H9 (cell line): ENCODE data around the gene TUG1. TPM values are rescaled to one million over a fixed set of nuclear protein-coding genes. Genes with fewer than 3 reads are reported as not detected.

ENCODE experiments used
- DNase-seq: peaks from one replicate; pipeline ENCODE4 v3.0.0-alpha.2; 2017
- H2AFZ ChIP-seq: one replicate; pipeline ENCODE4 v1.6.1; 2013; ENCODE audit warnings: mild to moderate bottlenecking, low read length, control low read depth, moderate library complexity
- H2AK5ac ChIP-seq: 2 replicates; pipeline ENCODE4 v1.6.1; 2013; ENCODE audit warnings: low read length, control low read depth, mixed read lengths; ENCODE audit not compliant: insufficient read length
- H2BK120ac ChIP-seq: one replicate; pipeline ENCODE4 v1.6.1; 2013; ENCODE audit warnings: low read depth, mild to moderate bottlenecking, low read length, control low read depth, inconsistent platforms; ENCODE audit not compliant: poor library complexity, severe bottlenecking
- H2BK12ac ChIP-seq: 2 replicates; pipeline ENCODE4 v1.6.1; 2013; ENCODE audit warnings: low read length, control low read depth, mixed read lengths, low read depth; ENCODE audit not compliant: insufficient read length
- H2BK15ac ChIP-seq: 2 replicates; pipeline ENCODE4 v1.6.1; 2013; ENCODE audit warnings: low read depth, low read length, control low read depth
- H2BK20ac ChIP-seq: one replicate; pipeline ENCODE4 v1.6.1; 2013; ENCODE audit warnings: low read depth, mild to moderate bottlenecking, low read length, control low read depth, inconsistent platforms; ENCODE audit not compliant: poor library complexity, severe bottlenecking
- H2BK5ac ChIP-seq: 2 replicates; pipeline ENCODE4 v1.6.1; 2013; ENCODE audit warnings: low read length, control low read depth, mixed read lengths; ENCODE audit not compliant: insufficient read length
- H3K14ac ChIP-seq: 2 replicates; pipeline ENCODE4 v1.6.1; 2013; ENCODE audit warnings: low read length, control low read depth; ENCODE audit not compliant: insufficient read depth
- H3K18ac ChIP-seq: 2 replicates; pipeline ENCODE4 v1.6.1; 2013; ENCODE audit warnings: low read depth, mild to moderate bottlenecking, mixed read lengths, low read length, control low read depth; ENCODE audit not compliant: insufficient read length
- H3K23ac ChIP-seq: 2 replicates; pipeline ENCODE4 v1.6.1; 2013; ENCODE audit warnings: low read length, control low read depth, mixed read lengths, low read depth; ENCODE audit not compliant: insufficient read length
- H3K23me2 ChIP-seq: 2 replicates; pipeline ENCODE4 v1.6.1; 2013; ENCODE audit warnings: low read depth, mild to moderate bottlenecking, mixed read lengths, low read length, control low read depth; ENCODE audit not compliant: insufficient read length, poor library complexity, severe bottlenecking
- H3K27ac ChIP-seq: 2 replicates; pipeline ENCODE4 v1.5.1; 2013; ENCODE audit warnings: low read length, control low read depth, mixed read lengths, low read depth; ENCODE audit not compliant: insufficient read length
- H3K27me3 ChIP-seq: 2 replicates; pipeline ENCODE4 v1.6.1; 2013; ENCODE audit warnings: low read length, control low read depth, inconsistent platforms; ENCODE audit not compliant: insufficient read depth
- H3K4ac ChIP-seq: 2 replicates; pipeline ENCODE4 v1.6.1; 2013; ENCODE audit warnings: low read depth, mild to moderate bottlenecking, control low read depth, inconsistent platforms, low read length, moderate library complexity
- H3K4me1 ChIP-seq: 2 replicates; pipeline ENCODE4 v1.6.1; 2013; ENCODE audit warnings: low read length, control low read depth, inconsistent platforms; ENCODE audit not compliant: insufficient read depth
- H3K4me2 ChIP-seq: 2 replicates; pipeline ENCODE4 v1.6.1; 2013; ENCODE audit warnings: low read length, control low read depth, mixed read lengths; ENCODE audit not compliant: insufficient read length, insufficient read depth
- H3K56ac ChIP-seq: 2 replicates; pipeline ENCODE4 v1.6.1; 2013; ENCODE audit warnings: low read depth, mild to moderate bottlenecking, mixed read lengths, low read length, control low read depth; ENCODE audit not compliant: insufficient read length
- H3K79me1 ChIP-seq: 2 replicates; pipeline ENCODE4 v1.6.1; 2013; ENCODE audit warnings: low read depth, mild to moderate bottlenecking, moderate library complexity, low read length, control low read depth, inconsistent platforms; ENCODE audit not compliant: insufficient read depth, poor library complexity, severe bottlenecking
- H3K79me2 ChIP-seq: 2 replicates; pipeline ENCODE4 v1.6.1; 2013; ENCODE audit warnings: low read length, control low read depth, inconsistent platforms; ENCODE audit not compliant: insufficient read depth
- H3K9ac ChIP-seq: 2 replicates; pipeline ENCODE4 v1.6.1; 2013; ENCODE audit warnings: low read length, control low read depth, mixed read lengths; ENCODE audit not compliant: insufficient read length; ENCODE audit errors: extremely low read depth
- H3K9me3 ChIP-seq: one replicate; pipeline ENCODE4 v1.6.1; 2013; ENCODE audit warnings: low read depth, low read length, inconsistent platforms; ENCODE audit not compliant: control insufficient read depth
- H3T11ph ChIP-seq: one replicate; pipeline ENCODE4 v1.6.1; 2013; ENCODE audit warnings: mild to moderate bottlenecking, low read length, control low read depth, inconsistent platforms
- H4K20me1 ChIP-seq: one replicate; pipeline ENCODE4 v1.6.1; 2013; ENCODE audit not compliant: control insufficient read depth, insufficient read length, insufficient read depth
- H4K5ac ChIP-seq: 2 replicates; pipeline ENCODE4 v1.6.1; 2013; ENCODE audit warnings: low read depth, mild to moderate bottlenecking, mixed read lengths, low read length, control low read depth; ENCODE audit not compliant: insufficient read length
- H4K8ac ChIP-seq: replicated peaks from 2 replicates; pipeline ENCODE4 v1.6.1; 2013; ENCODE audit warnings: low read length, control low read depth, mixed read lengths, low read depth; ENCODE audit not compliant: insufficient read length
- H4K91ac ChIP-seq: 2 replicates; pipeline ENCODE4 v1.6.1; 2013; ENCODE audit warnings: low read depth, mild to moderate bottlenecking, moderate library complexity, mixed read lengths, low read length, control low read depth; ENCODE audit not compliant: insufficient read length
- H3K27ac Mint-ChIP-seq, 3 experiments: 2 replicates in 2 of 3; 3 replicates in 1 of 3; pipeline ENCODE4 v1.8.0; 2020 to 2021; ENCODE audit warnings: mixed read lengths in 3 of 3, mild to moderate bottlenecking in 1 of 3, moderate library complexity in 1 of 3
- H3K27me3 Mint-ChIP-seq: 2 replicates; pipeline ENCODE4 v1.8.0; 2021; ENCODE audit warnings: low read depth, mild to moderate bottlenecking, moderate library complexity, mixed read lengths
- H3K36me3 Mint-ChIP-seq, 3 experiments: 2 replicates in 2 of 3; 3 replicates in 1 of 3; pipeline ENCODE4 v1.8.0; 2020 to 2021; ENCODE audit warnings: low read depth in 3 of 3, mixed read lengths in 3 of 3; ENCODE audit not compliant: insufficient read depth in 1 of 3
- H3K4me1 Mint-ChIP-seq, 2 experiments: 2 replicates each; pipeline ENCODE4 v1.8.0; 2020; ENCODE audit warnings: mixed read lengths in 2 of 2
- H3K4me3 Mint-ChIP-seq, 2 experiments: 2 replicates in 1 of 2; 3 replicates in 1 of 2; pipeline ENCODE4 v1.8.0; 2020 to 2021; ENCODE audit warnings: mild to moderate bottlenecking in 2 of 2, mixed read lengths in 2 of 2, moderate library complexity in 1 of 2
- H3K9me3 Mint-ChIP-seq, 2 experiments: 2 replicates in 1 of 2; 3 replicates in 1 of 2; pipeline ENCODE4 v1.8.0; 2020; ENCODE audit warnings: mild to moderate bottlenecking in 2 of 2, mixed read lengths in 2 of 2, moderate library complexity in 1 of 2
- CTCF ChIP-seq: fragments of 200-600 bp; sonication (generic); conservative IDR thresholded peaks from 3 replicates; pipeline ENCODE4 v1.8.0; 2021; ENCODE audit warnings: antibody characterized with exemption, mild to moderate bottlenecking
- WGBS: extraction: QIAGEN DNeasy Blood & Tissue Kit; methylation state at CpG from one replicate; pipeline ENCODE4 v1.1.7; 2013; ENCODE audit warnings: missing lambda C conversion rate, low lambda C conversion rate, mixed read lengths; ENCODE audit not compliant: insufficient read length; ENCODE audit errors: extremely low coverage; 5-methylcytosine and 5-hydroxymethylcytosine counted together
- total RNA-seq: library from RNA; stranded (reverse); gene quantifications from 2 replicates; pipeline ENCODE4 v1.2.1, GENCODE V29; 2021

The TUG1 gene
- total RNA-seq, 1 experiment from 2014 or later: 99.6 TPM

- Histone ChIP-seq H3K14ac (no peak overlapping the region), H3K56ac (no peak overlapping the region), H2AK5ac (no peak overlapping the region), H3K9me3 (no peaks in the 10 kb centered on the region), H4K5ac (no peak overlapping the region), H3K4me1 (no peaks in the 10 kb centered on the region), H3T11ph (no peak overlapping the region), H3K23ac (no peak overlapping the region), H3K9ac (no peak overlapping the region), H3K4me2 (no peak overlapping the region), H2BK5ac (no peak overlapping the region), H3K27me3 (no peaks in the 10 kb centered on the region), H2BK120ac (no peak overlapping the region), H3K23me2 (no peaks in the 10 kb centered on the region), H4K8ac (no peak overlapping the region), H2BK15ac (no peak overlapping the region), H2AFZ (no peak overlapping the region), H4K91ac (no peak overlapping the region), H4K20me1 (no peaks in the 10 kb centered on the region), H2BK20ac (no peak overlapping the region), H2BK12ac (no peak overlapping the region), H3K79me1 (no peaks in the 10 kb centered on the region), H3K79me2 (no peaks in the 10 kb centered on the region), H3K4ac (no peak overlapping the region), H3K27ac (no peak overlapping the region), H3K18ac (no peak overlapping the region)
- H3K4me1 Mint-ChIP-seq: peaks cover 0 to 4% of the 10 kb centered on the region in 2 experiments; a peak in 2 of 4 replicates
- no peak for TF ChIP-seq CTCF
- H3K27me3 Mint-ChIP-seq: peaks cover 14% of the 10 kb centered on the region
- DNase-seq: no peak
- H3K4me3 Mint-ChIP-seq: no peak overlapping the region
- peaks cover 14 to 34% of the 10 kb centered on the region in 2 experiments for H3K9me3 Mint-ChIP-seq
- H3K27ac Mint-ChIP-seq: no peak overlapping the region
- WGBS: no CpG with 5 or more reads among the region's 1 CpG
- H3K36me3 Mint-ChIP-seq: peaks cover 3 to 44% (median 12%) of the 10 kb centered on the region in 3 experiments
Observed at GRCh38 chr22:30990690-30991089, 21.6 kb downstream of the TUG1 start.
